GM12875 (cell line): ENCODE results near the gene INTS15.

Experiments
- H3K4me3 ChIP-seq: one replicate; pipeline ENCODE4 v1.5.1; 2011; ENCODE audit warnings: low read depth, low read length, control low read depth
- TF ChIP-seq, protein P1 (sequence below): IDR thresholded peaks from 2 replicates; pipeline ENCODE4 v1.5.1; 2011; ENCODE audit warnings: low read depth, mild to moderate bottlenecking, control low read depth, inconsistent platforms, low read length, moderate library complexity, borderline replicate concordance; ENCODE audit not compliant: insufficient read depth

INTS15 gene

DNA sequence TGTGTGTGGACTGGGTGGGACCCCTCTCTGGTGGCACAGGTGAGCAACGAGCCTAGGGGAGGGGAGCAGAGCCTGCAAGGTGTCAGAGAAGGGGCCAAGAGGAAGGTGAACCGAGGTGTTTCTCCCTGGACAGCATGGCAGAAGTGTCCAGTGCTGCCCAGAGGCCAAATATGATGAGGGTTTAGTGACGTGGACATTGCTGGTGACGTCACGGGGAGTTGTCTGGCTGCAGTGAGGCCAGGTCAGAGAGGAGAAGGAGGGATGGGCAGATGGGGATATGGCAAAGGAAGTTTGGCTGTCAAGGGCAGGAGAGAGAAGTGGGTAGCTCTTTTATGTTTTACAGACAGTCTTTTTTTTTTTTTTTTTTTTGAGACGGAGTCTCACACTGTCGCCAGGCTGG lies 23.0 kb downstream of the INTS15 start:
- TF ChIP-seq, protein P1, sequence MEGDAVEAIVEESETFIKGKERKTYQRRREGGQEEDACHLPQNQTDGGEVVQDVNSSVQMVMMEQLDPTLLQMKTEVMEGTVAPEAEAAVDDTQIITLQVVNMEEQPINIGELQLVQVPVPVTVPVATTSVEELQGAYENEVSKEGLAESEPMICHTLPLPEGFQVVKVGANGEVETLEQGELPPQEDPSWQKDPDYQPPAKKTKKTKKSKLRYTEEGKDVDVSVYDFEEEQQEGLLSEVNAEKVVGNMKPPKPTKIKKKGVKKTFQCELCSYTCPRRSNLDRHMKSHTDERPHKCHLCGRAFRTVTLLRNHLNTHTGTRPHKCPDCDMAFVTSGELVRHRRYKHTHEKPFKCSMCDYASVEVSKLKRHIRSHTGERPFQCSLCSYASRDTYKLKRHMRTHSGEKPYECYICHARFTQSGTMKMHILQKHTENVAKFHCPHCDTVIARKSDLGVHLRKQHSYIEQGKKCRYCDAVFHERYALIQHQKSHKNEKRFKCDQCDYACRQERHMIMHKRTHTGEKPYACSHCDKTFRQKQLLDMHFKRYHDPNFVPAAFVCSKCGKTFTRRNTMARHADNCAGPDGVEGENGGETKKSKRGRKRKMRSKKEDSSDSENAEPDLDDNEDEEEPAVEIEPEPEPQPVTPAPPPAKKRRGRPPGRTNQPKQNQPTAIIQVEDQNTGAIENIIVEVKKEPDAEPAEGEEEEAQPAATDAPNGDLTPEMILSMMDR, result no peak
- H3K4me3 ChIP-seq, result no peak overlapping the region

DNA sequence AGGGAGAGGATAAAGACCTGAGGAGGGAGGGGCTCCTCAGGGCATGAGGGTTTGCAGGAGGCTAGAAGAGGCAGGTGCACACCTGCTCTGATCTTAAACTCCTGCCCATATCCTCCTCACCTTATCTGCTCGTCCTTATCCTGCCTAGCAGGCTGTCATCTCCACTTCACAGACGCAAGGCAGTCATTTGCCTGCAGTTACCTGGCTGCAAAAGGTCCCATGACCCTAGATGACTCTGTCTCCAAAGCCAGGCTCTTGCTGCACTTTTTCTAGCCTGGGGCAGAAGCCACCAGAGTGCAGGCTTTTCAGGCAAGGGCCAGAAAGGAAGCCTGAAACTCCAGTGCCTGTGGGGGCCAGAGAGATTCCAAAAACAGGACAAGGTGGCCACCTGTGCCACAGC lies 23.9 kb downstream of the INTS15 start:
- TF ChIP-seq, protein P1, result no peak
- H3K4me3 ChIP-seq, result no peak overlapping the region

DNA sequence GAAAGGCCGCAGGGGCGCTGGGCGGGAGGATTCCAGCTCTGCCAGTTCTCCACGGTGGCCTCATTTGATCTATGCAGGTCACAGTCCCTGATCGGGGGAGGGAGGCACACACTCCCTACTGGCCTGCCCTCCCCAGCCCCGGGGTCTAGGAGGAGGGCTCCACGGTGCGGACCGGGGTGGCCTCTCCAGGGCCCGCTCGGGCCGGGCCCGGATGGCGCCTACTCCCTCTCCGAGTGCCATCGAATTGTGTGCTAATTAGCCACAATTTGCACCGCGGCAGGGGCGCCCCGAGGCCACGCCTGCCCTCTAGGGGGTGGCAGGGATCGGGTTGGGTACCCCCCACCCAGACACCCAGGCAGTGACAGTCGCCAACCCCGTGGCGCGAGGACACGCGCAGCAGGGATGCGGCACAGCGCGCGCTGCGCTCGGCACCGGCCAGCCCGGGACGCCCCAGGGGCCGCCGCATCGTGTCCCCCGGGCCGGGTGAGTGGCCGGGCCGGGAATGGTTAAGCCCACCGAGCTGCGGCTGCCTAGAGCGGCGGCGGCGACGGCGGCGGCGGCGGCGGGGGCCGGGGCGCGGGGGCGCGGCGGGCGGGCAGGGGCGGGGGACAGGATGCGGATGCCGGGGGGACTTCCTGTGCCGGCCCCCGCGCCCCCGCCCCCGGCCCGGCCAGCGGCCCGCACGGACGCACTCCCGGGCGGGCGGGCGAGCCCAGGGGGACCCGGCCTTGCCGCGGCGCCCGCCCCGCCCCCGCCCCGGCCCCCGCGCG lies 25.3 kb downstream of the INTS15 start, which contains the start of gene ZNF853:
TSS of gene ZNF853 (plus strand) at position 658 of the 770 bp plus-strand sequence. CDS start 565 bp downstream, outside the sequence.
- no peak within 1 kb of the TSS for H3K4me3 ChIP-seq

DNA sequence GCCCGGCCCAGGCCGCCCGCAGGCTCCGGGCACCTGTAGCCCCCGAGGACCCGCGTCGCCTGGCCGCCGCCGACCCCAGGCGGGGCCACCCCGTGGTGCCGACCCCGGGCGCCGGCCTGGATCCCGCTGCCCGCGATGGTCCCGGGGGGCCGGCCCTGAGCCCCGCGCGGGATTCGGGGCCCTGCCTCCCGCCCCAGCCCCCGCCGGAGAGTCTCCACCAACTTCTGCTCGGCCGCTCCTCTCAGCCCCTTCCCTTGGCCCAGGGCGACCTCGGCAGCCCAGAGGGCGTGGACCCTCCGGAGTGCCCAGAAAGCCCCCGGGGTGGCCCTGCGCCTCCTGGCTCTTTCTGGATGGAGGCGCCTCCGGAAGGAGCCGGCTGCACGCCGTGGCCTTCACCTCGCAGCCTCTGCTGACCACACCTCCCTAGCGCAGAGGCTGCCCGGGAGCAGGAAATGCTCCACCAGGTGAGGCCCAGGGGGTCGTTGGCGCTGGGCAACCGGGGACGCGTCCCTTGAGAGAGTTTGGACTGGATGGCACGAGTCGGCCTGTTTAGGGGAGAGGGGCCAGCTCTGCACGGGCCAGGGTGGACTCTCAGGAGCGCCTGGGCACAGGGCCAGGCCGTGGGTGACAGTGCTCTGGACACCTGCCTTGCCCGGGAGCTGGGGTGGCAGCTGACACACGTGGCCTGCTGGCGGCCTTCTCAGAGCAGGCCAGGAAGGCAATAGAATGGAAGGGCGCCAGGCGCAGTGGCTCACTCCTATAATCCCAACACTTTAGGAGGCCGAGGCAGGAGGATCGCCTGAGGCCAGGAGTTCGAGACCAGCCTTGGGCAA lies 26.1 kb downstream of the INTS15 start:
- no peak overlapping the region for H3K4me3 ChIP-seq
- TF ChIP-seq, protein P1, result no peak

More for the DNA sequence above, 25.3 kb downstream of the INTS15 start, which contains the start of gene ZNF853:
- TF ChIP-seq, protein P1, result no peak

DNA sequence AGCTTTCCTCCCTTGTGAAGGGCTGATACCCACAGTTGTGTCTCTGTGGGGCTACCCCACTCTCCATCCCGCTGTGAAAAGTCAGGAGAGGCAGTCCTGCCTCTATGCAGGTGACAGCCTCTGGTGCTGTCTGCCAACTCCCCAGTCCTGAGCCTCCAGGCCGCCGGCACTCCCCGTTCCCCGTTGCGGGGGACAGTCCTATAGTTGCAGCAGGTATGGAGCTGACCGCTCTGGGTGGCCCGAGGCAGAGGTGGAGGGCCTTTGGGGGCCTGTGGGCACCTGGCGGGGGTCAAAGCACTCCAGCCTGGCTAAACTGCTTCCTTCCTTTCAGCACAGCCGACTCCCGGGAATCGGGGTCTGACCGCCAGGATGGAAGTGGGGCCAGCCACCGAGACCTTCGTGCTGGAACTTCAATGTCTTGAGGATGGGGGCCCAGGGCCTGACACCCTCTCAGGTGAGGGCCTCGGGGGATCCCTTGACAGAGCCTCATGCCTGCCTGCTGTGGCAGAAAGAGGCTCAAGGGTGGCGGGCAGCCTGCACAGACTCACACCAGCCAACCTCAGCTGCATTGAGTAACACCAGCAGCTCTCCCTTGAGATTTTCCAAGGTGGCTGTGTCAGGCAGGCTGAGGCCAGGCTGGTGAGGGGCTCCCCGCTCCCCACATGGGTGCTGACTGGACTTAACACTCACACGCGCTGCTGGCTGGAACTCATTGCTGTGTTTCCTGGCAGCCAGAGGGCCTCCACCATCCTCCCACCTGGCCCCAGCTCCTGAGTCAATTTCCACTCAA lies 27.2 kb downstream of the INTS15 start:
- TF ChIP-seq, protein P1, result no peak
- no peak overlapping the region for H3K4me3 ChIP-seq

DNA sequence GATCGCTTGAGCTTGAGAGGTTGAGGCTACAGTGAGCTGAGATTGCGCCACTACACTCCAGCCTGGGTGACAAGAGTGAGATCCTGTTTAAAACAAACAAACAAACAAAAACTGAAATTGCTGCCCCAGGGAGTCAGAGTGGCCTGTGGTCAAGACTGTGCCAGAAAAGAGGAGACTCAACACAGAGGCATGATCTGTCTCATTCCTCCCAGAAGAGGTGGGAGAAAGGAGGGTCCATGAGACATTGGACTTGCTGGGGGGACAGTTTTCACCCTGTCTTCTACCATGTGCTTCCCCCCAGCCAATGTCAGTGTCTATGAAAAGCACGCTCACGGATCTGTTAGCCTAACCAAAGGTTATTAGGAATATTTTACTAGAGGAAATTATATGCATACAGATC lies 28.8 kb downstream of the INTS15 start:
- no peak overlapping the region for H3K4me3 ChIP-seq
- TF ChIP-seq, protein P1, result no peak
